RWPE2 (cell line): ENCODE data around the gene MMGT1.

Experiments
- ATAC-seq: fragments of 200-7000 bp; cut with Tn5 transposase; 3 replicates; pipeline ENCODE4 v1.9.1; 2021; ENCODE audit warnings: low read depth
- DNase-seq: peaks from one replicate; pipeline ENCODE4 v3.0.0-alpha.2; 2020; ENCODE audit warnings: low spot score
- H3K27ac ChIP-seq: fragments of 450-650 bp; 2 replicates; pipeline ENCODE4 v1.5.1; 2017; ENCODE audit warnings: mild to moderate bottlenecking; ENCODE audit not compliant: poor library complexity, severe bottlenecking
- H3K27me3 ChIP-seq: fragments of 250-450 bp; sonication (Bioruptor Pico); 2 replicates; pipeline ENCODE4 v1.5.1; 2021; ENCODE audit warnings: mild to moderate bottlenecking, moderate library complexity; ENCODE audit not compliant: insufficient read depth, poor library complexity, severe bottlenecking
- H3K36me3 ChIP-seq: fragments of 250-450 bp; sonication (Bioruptor Pico); 2 replicates; pipeline ENCODE4 v1.5.1; 2020; ENCODE audit warnings: low read depth, mild to moderate bottlenecking, moderate library complexity
- H3K4me1 ChIP-seq: fragments of 250-450 bp; sonication (Bioruptor Pico); 2 replicates; pipeline ENCODE4 v1.5.1; 2021; ENCODE audit warnings: mild to moderate bottlenecking, moderate library complexity; ENCODE audit not compliant: insufficient read depth, poor library complexity, severe bottlenecking
- H3K4me3 ChIP-seq: fragments of 250-450 bp; sonication (Bioruptor Pico); 2 replicates; pipeline ENCODE4 v1.5.1; 2021; ENCODE audit warnings: mild to moderate bottlenecking, moderate library complexity; ENCODE audit not compliant: severe bottlenecking
- H3K9me3 ChIP-seq: fragments of 250-450 bp; sonication (Bioruptor Pico); 2 replicates; pipeline ENCODE4 v1.5.1; 2021; ENCODE audit warnings: mild to moderate bottlenecking, moderate library complexity; ENCODE audit not compliant: severe bottlenecking
- CTCF ChIP-seq: fragments of 450-650 bp; IDR thresholded peaks from one replicate; pipeline ENCODE4 v1.5.1; 2017; ENCODE audit warnings: mild to moderate bottlenecking, moderate library complexity; ENCODE audit not compliant: poor library complexity, severe bottlenecking

MMGT1 gene

GRCh38 chrX:135973548-135974278, at the start of gene MMGT1:
TSS of gene MMGT1 (minus strand) at chrX:135973988. CDS start at chrX:135973675, 313 bp downstream.
- peak within 1 kb of the TSS; percentile 73 for H3K27ac ChIP-seq
- peaks cover 4% of the 10 kb centered on the region for H3K4me1 ChIP-seq
- ATAC-seq = peak; percentile 65

GRCh38 chrX:136021903-136022302, 48.1 kb upstream of the MMGT1 start:
- no peak for DNase-seq
- H3K4me1 ChIP-seq = no peaks in the 10 kb centered on the region
- no peak overlapping the region for H3K27ac ChIP-seq
- no peak overlapping the region for H3K4me3 ChIP-seq
- no peaks in the 10 kb centered on the region for H3K36me3 ChIP-seq
- TF ChIP-seq CTCF = no peak
- H3K9me3 ChIP-seq = no peaks in the 10 kb centered on the region
- no peaks in the 10 kb centered on the region for H3K27me3 ChIP-seq
- no peak for ATAC-seq

More at GRCh38 chrX:135973548-135974278, at the start of gene MMGT1:
- TF ChIP-seq CTCF = no peak
- Histone ChIP-seq H3K36me3 (no peaks in the 10 kb centered on the region), H3K27me3 (no peaks in the 10 kb centered on the region), H3K4me3 (peak within 1 kb of the TSS; percentile 65), H3K9me3 (no peaks in the 10 kb centered on the region)
- peak; percentile 76 for DNase-seq

GRCh38 chrX:136021160-136021559, 47.4 kb upstream of the MMGT1 start:
- DNase-seq = no peak
- TF ChIP-seq CTCF = no peak

GRCh38 chrX:136019226-136019625, 45.4 kb upstream of the MMGT1 start:
- H3K4me1 ChIP-seq = no peaks in the 10 kb centered on the region
- ATAC-seq (no peak), DNase-seq (no peak)
- no peak overlapping the region for H3K4me3 ChIP-seq
- no peaks in the 10 kb centered on the region for H3K36me3 ChIP-seq
- H3K9me3 ChIP-seq = no peaks in the 10 kb centered on the region
- H3K27me3 ChIP-seq = no peaks in the 10 kb centered on the region
- no peak overlapping the region for H3K27ac ChIP-seq
- TF ChIP-seq CTCF = no peak

More at GRCh38 chrX:136021160-136021559, 47.4 kb upstream of the MMGT1 start:
- Histone ChIP-seq H3K9me3 (no peaks in the 10 kb centered on the region), H3K27ac (no peak overlapping the region), H3K27me3 (no peaks in the 10 kb centered on the region), H3K36me3 (no peaks in the 10 kb centered on the region), H3K4me1 (no peaks in the 10 kb centered on the region), H3K4me3 (no peak overlapping the region)
- no peak for ATAC-seq

- DNase-seq = no peak
Measured at GRCh38 chrX:136016881-136017280, 43.1 kb upstream of the MMGT1 start.

More at GRCh38 chrX:136016881-136017280, 43.1 kb upstream of the MMGT1 start:
- Histone ChIP-seq H3K27me3 (no peaks in the 10 kb centered on the region), H3K4me3 (no peak overlapping the region), H3K27ac (no peak overlapping the region), H3K4me1 (no peaks in the 10 kb centered on the region), H3K9me3 (no peaks in the 10 kb centered on the region), H3K36me3 (no peaks in the 10 kb centered on the region)
- no peak for TF ChIP-seq CTCF
- ATAC-seq = no peak
